HG03378 (cell line): Measurements from ENCODE around the gene WDR89.
"Not testable (repeated sequence)": the region's sequence is repeated elsewhere in the genome, so short reads cannot be mapped to it uniquely, and the experiment has no call there.

Experiments used
- ATAC-seq: cut with Tn5 transposase; IDR thresholded peaks from one replicate; pipeline ENCODE4 v1.9.1; 2021; ENCODE audit warnings: mild to moderate bottlenecking, moderate library complexity; ENCODE audit not compliant: unreplicated experiment

WDR89 gene, protein sequence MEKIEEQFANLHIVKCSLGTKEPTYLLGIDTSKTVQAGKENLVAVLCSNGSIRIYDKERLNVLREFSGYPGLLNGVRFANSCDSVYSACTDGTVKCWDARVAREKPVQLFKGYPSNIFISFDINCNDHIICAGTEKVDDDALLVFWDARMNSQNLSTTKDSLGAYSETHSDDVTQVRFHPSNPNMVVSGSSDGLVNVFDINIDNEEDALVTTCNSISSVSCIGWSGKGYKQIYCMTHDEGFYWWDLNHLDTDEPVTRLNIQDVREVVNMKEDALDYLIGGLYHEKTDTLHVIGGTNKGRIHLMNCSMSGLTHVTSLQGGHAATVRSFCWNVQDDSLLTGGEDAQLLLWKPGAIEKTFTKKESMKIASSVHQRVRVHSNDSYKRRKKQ

DNA sequence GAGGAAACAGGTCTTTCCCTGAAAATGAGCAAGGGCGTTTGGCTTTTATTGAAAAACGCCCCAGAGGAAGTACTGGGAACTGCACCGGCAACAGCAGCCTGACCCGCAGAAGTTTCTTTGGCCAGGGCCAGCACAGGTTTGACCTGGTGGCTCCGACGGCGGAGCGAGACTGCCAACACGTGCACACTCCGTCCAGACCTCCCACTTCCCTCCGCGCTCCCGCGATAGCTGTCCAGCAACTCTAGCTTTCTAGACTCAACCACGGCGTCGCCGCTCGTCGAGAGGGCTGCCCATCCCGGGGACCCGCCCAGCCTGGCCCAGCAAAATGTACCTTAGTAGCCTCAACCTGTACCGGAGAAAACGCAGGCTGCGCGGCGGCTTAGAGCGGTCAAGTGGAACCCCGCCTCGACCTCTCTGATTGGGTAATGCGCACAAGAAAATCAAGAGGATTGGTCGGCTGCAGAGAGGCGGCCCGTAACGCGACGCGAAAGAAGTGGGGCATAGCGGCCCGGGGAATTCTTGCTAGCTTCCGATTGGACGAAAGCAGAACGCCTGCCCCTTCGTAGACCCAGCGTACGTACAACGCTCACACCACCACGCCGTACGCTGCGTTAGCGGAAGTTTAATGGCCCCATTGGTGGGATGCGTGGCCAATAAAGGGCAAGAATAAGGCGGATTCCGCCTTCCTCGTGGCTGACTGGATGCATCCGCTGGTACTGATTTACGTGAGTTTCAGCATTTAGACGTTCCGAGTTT lies at the start of gene WDR89:
WDR89 (minus strand) TSS at position 399 of the 756 bp plus-strand sequence. CDS start 41,929 bp downstream, outside the sequence.
- ATAC-seq, result peak; percentile 83

GRCh38 chr14:63689132-63689531 lies 47.5 kb upstream of the WDR89 start:
- no peak for ATAC-seq

- no peak for ATAC-seq
Measured at GRCh38 chr14:63686926-63687325, 45.3 kb upstream of the WDR89 start.

- no peak for ATAC-seq
Measured at GRCh38 chr14:63685401-63685800, 43.7 kb upstream of the WDR89 start.

- ATAC-seq, result no peak
Measured at GRCh38 chr14:63682727-63683593, 41.3 kb upstream of the WDR89 start.

- ATAC-seq, result no peak
Measured at GRCh38 chr14:63678536-63678935, 36.9 kb upstream of the WDR89 start.

DNA sequence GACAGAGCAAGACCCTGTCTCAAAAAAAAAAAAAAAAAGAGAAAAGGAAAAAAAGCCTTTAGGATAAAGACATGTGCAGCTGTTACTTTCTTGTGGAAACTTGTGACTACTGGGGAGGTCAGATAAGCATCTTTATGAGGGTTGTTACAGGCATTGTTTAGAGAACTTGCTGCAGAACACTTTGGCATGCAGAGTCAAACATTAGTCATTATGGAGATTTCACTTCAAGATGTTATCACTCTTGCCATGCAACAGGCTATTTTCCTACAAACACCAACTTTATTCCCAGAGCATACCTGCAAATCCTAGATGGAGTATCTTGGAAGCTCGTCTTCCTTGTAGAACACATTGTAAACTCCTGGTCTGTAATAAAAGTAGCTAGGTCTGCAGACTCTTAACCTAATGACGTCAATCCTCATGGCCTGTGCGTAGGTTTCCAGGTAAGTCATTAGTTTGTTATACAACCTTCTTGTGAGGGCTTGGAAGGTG lies 36.3 kb upstream of the WDR89 start:
- no peak for ATAC-seq

GRCh38 chr14:63676615-63677014 lies 34.9 kb upstream of the WDR89 start:
- ATAC-seq, result no peak

DNA sequence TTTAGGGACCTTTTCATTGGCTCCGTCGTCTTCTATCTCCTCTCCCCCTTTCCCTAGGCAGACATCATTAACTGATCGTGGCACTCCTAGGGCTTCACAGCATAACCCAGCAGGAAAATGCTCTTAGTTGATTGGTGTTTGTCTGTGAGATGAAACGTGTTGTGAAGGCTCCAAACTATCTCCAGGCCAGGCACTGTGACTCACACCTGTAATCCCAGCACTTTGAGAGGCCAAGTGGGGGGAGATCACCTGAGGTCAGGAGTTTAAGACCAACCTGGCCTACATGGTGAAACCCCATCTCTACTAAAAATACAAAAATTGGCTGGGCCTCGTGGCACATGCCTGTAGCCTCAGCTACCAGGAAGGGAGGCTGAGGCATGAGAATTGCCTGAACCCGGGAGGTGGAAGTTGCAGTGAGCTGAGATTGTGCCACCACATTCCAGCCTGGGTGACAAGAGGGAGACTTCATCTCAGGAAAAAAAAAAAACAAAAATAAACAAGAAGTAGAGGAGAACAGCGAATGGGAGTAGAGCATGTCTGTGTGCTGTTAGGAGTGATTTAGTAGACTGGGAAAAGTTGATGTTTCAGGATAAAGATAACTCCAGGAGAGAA lies 32.3 kb upstream of the WDR89 start:
- ATAC-seq, result no peak

- ATAC-seq, result no peak
Measured at GRCh38 chr14:63673255-63673654, 31.6 kb upstream of the WDR89 start.

DNA sequence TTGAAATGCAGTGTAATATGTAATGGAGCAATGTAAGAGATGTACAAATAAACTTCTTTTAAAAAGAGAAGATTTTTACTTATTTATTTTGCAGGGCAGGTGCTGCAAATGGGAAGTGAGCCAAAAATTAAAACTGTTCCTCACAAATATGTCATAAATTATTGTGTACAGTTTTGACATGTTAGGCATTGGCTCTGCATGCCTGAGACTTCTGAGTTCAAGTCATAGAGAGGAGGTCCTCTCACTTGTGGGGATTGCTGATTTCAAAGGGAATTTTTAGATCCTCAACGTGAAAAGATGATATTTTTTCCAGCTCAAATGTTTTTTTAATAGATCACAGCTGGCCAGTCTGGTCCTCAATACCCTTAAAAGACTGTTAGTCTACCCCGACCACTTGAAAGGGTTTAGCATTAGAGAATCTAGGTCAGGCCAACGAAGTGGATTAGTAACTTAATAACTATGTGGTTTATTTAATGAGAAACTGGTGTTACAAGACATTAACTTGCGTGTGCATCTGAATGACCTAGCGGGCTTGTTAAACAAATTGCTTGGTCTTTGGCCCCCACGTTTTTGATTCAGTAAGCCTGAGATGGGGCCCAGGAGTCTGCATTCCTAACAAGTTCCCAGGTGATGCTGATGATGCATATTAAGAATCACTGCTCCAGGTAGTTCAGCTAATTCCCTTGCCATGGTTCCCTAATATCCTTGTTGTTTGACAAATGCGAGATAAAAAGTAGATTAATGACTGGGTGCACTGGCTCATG lies 30.9 kb upstream of the WDR89 start:
- peak; percentile 79 for ATAC-seq

DNA sequence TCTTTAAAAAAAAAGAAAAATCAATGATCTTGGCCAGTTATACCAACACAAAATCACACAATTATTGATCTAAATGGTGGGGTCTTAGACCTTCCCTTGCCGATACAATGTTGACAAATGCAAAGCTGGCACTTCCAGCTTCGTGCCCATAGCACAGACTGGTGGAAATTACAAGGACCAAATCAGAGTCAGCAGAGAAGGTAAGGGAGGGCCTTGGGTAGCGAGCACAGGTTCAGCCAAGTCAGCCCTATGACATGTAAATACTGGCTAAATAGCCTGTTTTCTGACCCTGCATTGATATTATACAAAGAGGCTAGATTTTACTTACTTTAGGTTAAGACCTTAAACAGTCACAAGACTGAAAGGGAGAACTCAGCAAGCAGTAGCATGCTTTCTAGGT lies 30.3 kb upstream of the WDR89 start:
- peak; percentile 6 for ATAC-seq

- peak; percentile 51 for ATAC-seq
Measured at GRCh38 chr14:63670692-63671091, 29.0 kb upstream of the WDR89 start.

- ATAC-seq, result no peak
Measured at GRCh38 chr14:63666335-63666734, 24.7 kb upstream of the WDR89 start.

GRCh38 chr14:63663428-63664341 lies 22.0 kb upstream of the WDR89 start:
- peak; percentile 55 for ATAC-seq

GRCh38 chr14:63662776-63663175 lies 21.1 kb upstream of the WDR89 start:
- no peak for ATAC-seq

DNA sequence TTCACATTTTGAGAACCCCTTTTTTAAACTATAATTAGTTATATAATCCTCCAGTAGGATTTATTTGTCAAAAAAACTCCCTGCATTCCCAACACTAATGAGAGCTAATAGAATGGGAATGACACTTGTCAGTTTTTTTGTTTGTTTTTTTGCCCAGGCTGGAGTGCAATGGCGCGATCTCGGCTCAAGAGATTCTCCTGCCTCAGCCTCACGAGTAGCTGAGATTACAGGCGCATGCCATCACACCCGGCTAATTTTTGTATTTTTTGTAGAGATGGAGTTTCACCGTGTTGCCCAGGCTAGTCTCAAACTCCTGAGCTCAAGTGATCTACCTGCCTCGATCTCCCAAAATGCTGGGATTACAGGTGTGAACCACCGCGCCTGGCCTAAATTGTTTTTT lies 20.2 kb upstream of the WDR89 start:
- not testable (repeated sequence) for ATAC-seq

GRCh38 chr14:63659726-63660125 lies 18.1 kb upstream of the WDR89 start:
- ATAC-seq, result no peak

- no peak for ATAC-seq
Measured at GRCh38 chr14:63656194-63656593, 14.5 kb upstream of the WDR89 start.
